ENCODE data around the gene SCN8A. TPM values are rescaled to one million over a fixed set of nuclear protein-coding genes. Genes with fewer than 3 reads are reported as not detected.

The SCN8A gene
- total RNA-seq, 1 donor from 2014 or later: 0.53 TPM

DNA sequence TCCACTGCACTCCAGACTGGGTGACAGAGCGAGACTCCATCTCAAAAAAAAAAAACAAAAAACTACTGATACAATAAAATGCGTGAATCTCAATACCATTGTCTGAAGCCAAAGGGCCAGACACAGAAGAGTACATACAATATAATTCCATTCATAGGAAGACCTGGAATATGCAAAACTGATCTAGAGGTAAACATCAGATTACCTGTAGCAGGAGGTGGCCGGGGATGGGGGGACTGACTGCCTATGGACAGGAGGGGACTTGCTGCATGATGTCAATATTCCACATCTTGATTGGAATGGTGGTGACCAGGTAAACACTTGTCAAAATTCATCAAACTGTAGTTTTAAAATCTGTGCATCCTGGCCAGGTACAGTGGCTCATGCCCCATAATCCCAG is 270.0 kb downstream of the SCN8A start:
- Histone ChIP-seq H3K36me3 (no peaks in the 10 kb centered on the region), H3K9me3 (no peaks in the 10 kb centered on the region), H3K27ac (no peak overlapping the region), H3K27me3 (ENCODE audit: low read depth) (peaks cover 38% of the 10 kb centered on the region), H3K4me3 (no peak overlapping the region), H3K4me1 (peaks cover 22% of the 10 kb centered on the region)
- TF ChIP-seq CTCF (IDR thresholded peaks at IDR 0.05): no peak
- no peak for DNase-seq
- intact Hi-C loops (cut with DNase I): no loop called here
- no peak for ATAC-seq

Other genes with a start within 250 kb of the SCN8A start
- gene CELA1, start 244.6 kb upstream of the SCN8A start, total RNA-seq: not detected
- 24.0 TPM for gene GALNT6, start 199.8 kb upstream of the SCN8A start, total RNA-seq
- 8.3 TPM for gene SLC4A8, start 166.4 kb upstream of the SCN8A start, total RNA-seq

All from lower lobe of right lung (tissue), 2 donors.